H9 (cell line): ENCODE results near the gene ZNF80. TPM values are rescaled to one million over a fixed set of nuclear protein-coding genes. Genes with fewer than 3 reads are reported as not detected.

Source experiments
- DNase-seq: peaks from one replicate; pipeline ENCODE4 v3.0.0-alpha.2; 2017
- H2AFZ ChIP-seq: one replicate; pipeline ENCODE4 v1.6.1; 2013; ENCODE audit warnings: mild to moderate bottlenecking, low read length, control low read depth, moderate library complexity
- H2AK5ac ChIP-seq: 2 replicates; pipeline ENCODE4 v1.6.1; 2013; ENCODE audit warnings: low read length, control low read depth, mixed read lengths; ENCODE audit not compliant: insufficient read length
- H2BK120ac ChIP-seq: one replicate; pipeline ENCODE4 v1.6.1; 2013; ENCODE audit warnings: low read depth, mild to moderate bottlenecking, low read length, control low read depth, inconsistent platforms; ENCODE audit not compliant: poor library complexity, severe bottlenecking
- H2BK12ac ChIP-seq: 2 replicates; pipeline ENCODE4 v1.6.1; 2013; ENCODE audit warnings: low read length, control low read depth, mixed read lengths, low read depth; ENCODE audit not compliant: insufficient read length
- H2BK15ac ChIP-seq: 2 replicates; pipeline ENCODE4 v1.6.1; 2013; ENCODE audit warnings: low read depth, low read length, control low read depth
- H2BK20ac ChIP-seq: one replicate; pipeline ENCODE4 v1.6.1; 2013; ENCODE audit warnings: low read depth, mild to moderate bottlenecking, low read length, control low read depth, inconsistent platforms; ENCODE audit not compliant: poor library complexity, severe bottlenecking
- H2BK5ac ChIP-seq: 2 replicates; pipeline ENCODE4 v1.6.1; 2013; ENCODE audit warnings: low read length, control low read depth, mixed read lengths; ENCODE audit not compliant: insufficient read length
- H3K14ac ChIP-seq: 2 replicates; pipeline ENCODE4 v1.6.1; 2013; ENCODE audit warnings: low read length, control low read depth; ENCODE audit not compliant: insufficient read depth
- H3K18ac ChIP-seq: 2 replicates; pipeline ENCODE4 v1.6.1; 2013; ENCODE audit warnings: low read depth, mild to moderate bottlenecking, mixed read lengths, low read length, control low read depth; ENCODE audit not compliant: insufficient read length
- H3K23ac ChIP-seq: 2 replicates; pipeline ENCODE4 v1.6.1; 2013; ENCODE audit warnings: low read length, control low read depth, mixed read lengths, low read depth; ENCODE audit not compliant: insufficient read length
- H3K23me2 ChIP-seq: 2 replicates; pipeline ENCODE4 v1.6.1; 2013; ENCODE audit warnings: low read depth, mild to moderate bottlenecking, mixed read lengths, low read length, control low read depth; ENCODE audit not compliant: insufficient read length, poor library complexity, severe bottlenecking
- H3K27ac ChIP-seq: 2 replicates; pipeline ENCODE4 v1.5.1; 2013; ENCODE audit warnings: low read length, control low read depth, mixed read lengths, low read depth; ENCODE audit not compliant: insufficient read length
- H3K27me3 ChIP-seq: 2 replicates; pipeline ENCODE4 v1.6.1; 2013; ENCODE audit warnings: low read length, control low read depth, inconsistent platforms; ENCODE audit not compliant: insufficient read depth
- H3K4ac ChIP-seq: 2 replicates; pipeline ENCODE4 v1.6.1; 2013; ENCODE audit warnings: low read depth, mild to moderate bottlenecking, control low read depth, inconsistent platforms, low read length, moderate library complexity
- H3K4me1 ChIP-seq: 2 replicates; pipeline ENCODE4 v1.6.1; 2013; ENCODE audit warnings: low read length, control low read depth, inconsistent platforms; ENCODE audit not compliant: insufficient read depth
- H3K4me2 ChIP-seq: 2 replicates; pipeline ENCODE4 v1.6.1; 2013; ENCODE audit warnings: low read length, control low read depth, mixed read lengths; ENCODE audit not compliant: insufficient read length, insufficient read depth
- H3K56ac ChIP-seq: 2 replicates; pipeline ENCODE4 v1.6.1; 2013; ENCODE audit warnings: low read depth, mild to moderate bottlenecking, mixed read lengths, low read length, control low read depth; ENCODE audit not compliant: insufficient read length
- H3K79me1 ChIP-seq: 2 replicates; pipeline ENCODE4 v1.6.1; 2013; ENCODE audit warnings: low read depth, mild to moderate bottlenecking, moderate library complexity, low read length, control low read depth, inconsistent platforms; ENCODE audit not compliant: insufficient read depth, poor library complexity, severe bottlenecking
- H3K79me2 ChIP-seq: 2 replicates; pipeline ENCODE4 v1.6.1; 2013; ENCODE audit warnings: low read length, control low read depth, inconsistent platforms; ENCODE audit not compliant: insufficient read depth
- H3K9ac ChIP-seq: 2 replicates; pipeline ENCODE4 v1.6.1; 2013; ENCODE audit warnings: low read length, control low read depth, mixed read lengths; ENCODE audit not compliant: insufficient read length; ENCODE audit errors: extremely low read depth
- H3K9me3 ChIP-seq: one replicate; pipeline ENCODE4 v1.6.1; 2013; ENCODE audit warnings: low read depth, low read length, inconsistent platforms; ENCODE audit not compliant: control insufficient read depth
- H3T11ph ChIP-seq: one replicate; pipeline ENCODE4 v1.6.1; 2013; ENCODE audit warnings: mild to moderate bottlenecking, low read length, control low read depth, inconsistent platforms
- H4K20me1 ChIP-seq: one replicate; pipeline ENCODE4 v1.6.1; 2013; ENCODE audit not compliant: control insufficient read depth, insufficient read length, insufficient read depth
- H4K5ac ChIP-seq: 2 replicates; pipeline ENCODE4 v1.6.1; 2013; ENCODE audit warnings: low read depth, mild to moderate bottlenecking, mixed read lengths, low read length, control low read depth; ENCODE audit not compliant: insufficient read length
- H4K8ac ChIP-seq: replicated peaks from 2 replicates; pipeline ENCODE4 v1.6.1; 2013; ENCODE audit warnings: low read length, control low read depth, mixed read lengths, low read depth; ENCODE audit not compliant: insufficient read length
- H4K91ac ChIP-seq: 2 replicates; pipeline ENCODE4 v1.6.1; 2013; ENCODE audit warnings: low read depth, mild to moderate bottlenecking, moderate library complexity, mixed read lengths, low read length, control low read depth; ENCODE audit not compliant: insufficient read length
- H3K27ac Mint-ChIP-seq, 3 experiments: 2 replicates in 2 of 3; 3 replicates in 1 of 3; pipeline ENCODE4 v1.8.0; 2020 to 2021; ENCODE audit warnings: mixed read lengths in 3 of 3, mild to moderate bottlenecking in 1 of 3, moderate library complexity in 1 of 3
- H3K27me3 Mint-ChIP-seq: 2 replicates; pipeline ENCODE4 v1.8.0; 2021; ENCODE audit warnings: low read depth, mild to moderate bottlenecking, moderate library complexity, mixed read lengths
- H3K36me3 Mint-ChIP-seq, 3 experiments: 2 replicates in 2 of 3; 3 replicates in 1 of 3; pipeline ENCODE4 v1.8.0; 2020 to 2021; ENCODE audit warnings: low read depth in 3 of 3, mixed read lengths in 3 of 3; ENCODE audit not compliant: insufficient read depth in 1 of 3
- H3K4me1 Mint-ChIP-seq, 2 experiments: 2 replicates each; pipeline ENCODE4 v1.8.0; 2020; ENCODE audit warnings: mixed read lengths in 2 of 2
- H3K4me3 Mint-ChIP-seq, 2 experiments: 2 replicates in 1 of 2; 3 replicates in 1 of 2; pipeline ENCODE4 v1.8.0; 2020 to 2021; ENCODE audit warnings: mild to moderate bottlenecking in 2 of 2, mixed read lengths in 2 of 2, moderate library complexity in 1 of 2
- H3K9me3 Mint-ChIP-seq, 2 experiments: 2 replicates in 1 of 2; 3 replicates in 1 of 2; pipeline ENCODE4 v1.8.0; 2020; ENCODE audit warnings: mild to moderate bottlenecking in 2 of 2, mixed read lengths in 2 of 2, moderate library complexity in 1 of 2
- CTCF ChIP-seq: fragments of 200-600 bp; sonication (generic); conservative IDR thresholded peaks from 3 replicates; pipeline ENCODE4 v1.8.0; 2021; ENCODE audit warnings: antibody characterized with exemption, mild to moderate bottlenecking
- WGBS: extraction: QIAGEN DNeasy Blood & Tissue Kit; methylation state at CpG from one replicate; pipeline ENCODE4 v1.1.7; 2013; ENCODE audit warnings: missing lambda C conversion rate, low lambda C conversion rate, mixed read lengths; ENCODE audit not compliant: insufficient read length; ENCODE audit errors: extremely low coverage; 5-methylcytosine and 5-hydroxymethylcytosine counted together
- total RNA-seq: library from RNA; stranded (reverse); gene quantifications from 2 replicates; pipeline ENCODE4 v1.2.1, GENCODE V29; 2021

The ZNF80 gene
- total RNA-seq, 1 experiment from 2014 or later, result not detected

GRCh38 chr3:114274929-114275328 is 37.6 kb upstream of the ZNF80 start:
- no peaks in the 10 kb centered on the region for H3K79me2 ChIP-seq
- no peak for TF ChIP-seq CTCF
- H3K9me3 Mint-ChIP-seq, result peaks cover 24 to 40% of the 10 kb centered on the region in 2 experiments
- no peak overlapping the region for H3K23ac ChIP-seq
- H3K56ac ChIP-seq, result no peak overlapping the region
- no peaks in the 10 kb centered on the region for H3K27me3 ChIP-seq
- H3K14ac ChIP-seq, result no peak overlapping the region; the same call in 1 of the 2 replicates
- H3K4me1 Mint-ChIP-seq, result no peaks in the 10 kb centered on the region
- H2BK15ac ChIP-seq, result no peak overlapping the region
- no peak for DNase-seq
- no peak overlapping the region for H3K4ac ChIP-seq
- H3K23me2 ChIP-seq, result no peaks in the 10 kb centered on the region
- H4K20me1 ChIP-seq, result no peaks in the 10 kb centered on the region
- no CpG with 5 or more reads among the region's 1 CpG for WGBS
- H4K5ac ChIP-seq, result no peak overlapping the region
- no peak overlapping the region for H3K9ac ChIP-seq
- H3K18ac ChIP-seq, result no peak overlapping the region
- no peak overlapping the region for H3K4me2 ChIP-seq
- no peak overlapping the region for H2AK5ac ChIP-seq
- no peak overlapping the region for H2BK5ac ChIP-seq
- H2BK12ac ChIP-seq, result no peak overlapping the region
- no peaks in the 10 kb centered on the region for H3K27me3 Mint-ChIP-seq
- H3T11ph ChIP-seq, result no peak overlapping the region
- no peak overlapping the region for H3K4me3 Mint-ChIP-seq
- no peak overlapping the region for H2AFZ ChIP-seq
- H2BK120ac ChIP-seq, result no peak overlapping the region
- no peak overlapping the region for H3K27ac Mint-ChIP-seq
- H4K8ac ChIP-seq, result no peak overlapping the region
- H3K9me3 ChIP-seq, result no peaks in the 10 kb centered on the region
- no peak overlapping the region for H2BK20ac ChIP-seq
- peaks cover 14 to 35% (median 18%) of the 10 kb centered on the region in 3 experiments for H3K36me3 Mint-ChIP-seq
- no peak overlapping the region for H3K27ac ChIP-seq
- no peaks in the 10 kb centered on the region for H3K4me1 ChIP-seq
- H3K79me1 ChIP-seq, result no peaks in the 10 kb centered on the region
- H4K91ac ChIP-seq, result no peak overlapping the region
